HG02571 (cell line): ENCODE results near the gene PHEX.
"Not testable (repeated sequence)": the region's sequence is repeated elsewhere in the genome, so short reads cannot be mapped to it uniquely, and the experiment has no call there.

Experiments
- ATAC-seq: cut with Tn5 transposase; IDR thresholded peaks from one replicate; pipeline ENCODE4 v1.9.1; 2021; ENCODE audit warnings: mild to moderate bottlenecking, moderate library complexity; ENCODE audit not compliant: unreplicated experiment

Gene PHEX

DNA sequence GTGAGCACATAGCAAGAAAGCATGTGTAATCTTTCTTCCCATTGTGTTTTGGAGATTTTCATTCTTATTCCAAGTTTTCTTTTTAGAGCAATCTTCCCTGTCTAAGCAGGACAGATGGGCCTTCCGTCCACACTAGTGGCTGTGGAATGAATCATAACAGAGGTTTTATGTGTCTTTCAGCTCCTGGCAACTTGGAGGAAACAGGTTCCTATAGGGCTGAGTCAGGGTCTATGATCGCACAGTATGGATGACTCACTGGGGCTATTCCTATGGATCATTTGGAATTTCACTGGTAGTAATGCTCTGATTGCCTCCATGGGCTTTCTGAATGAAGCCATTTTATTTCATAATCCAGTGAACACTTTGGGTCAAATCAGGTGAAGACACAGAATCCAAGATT, 188.8 kb downstream of the PHEX start:
- no peak for ATAC-seq

DNA sequence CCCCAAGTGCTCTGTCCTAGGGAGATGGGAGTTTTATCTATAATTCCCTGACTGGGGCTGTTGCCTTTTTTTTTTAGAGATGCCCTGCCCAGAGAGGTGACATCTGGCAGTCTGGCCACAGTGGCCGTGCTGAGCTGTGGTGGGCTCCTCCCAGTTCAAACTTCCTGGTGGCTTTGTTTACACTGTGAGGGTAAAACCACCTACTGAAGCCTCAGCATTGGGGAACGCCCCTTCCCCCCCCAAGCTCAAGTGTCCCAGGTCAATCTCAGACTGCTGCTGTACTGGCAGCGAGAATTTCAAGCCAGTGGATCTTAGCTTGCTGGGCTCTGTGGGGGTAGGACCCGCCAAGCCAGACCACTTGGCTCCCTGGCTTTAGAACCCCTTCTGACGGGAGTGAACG, 202.3 kb downstream of the PHEX start:
- no peak for ATAC-seq

DNA sequence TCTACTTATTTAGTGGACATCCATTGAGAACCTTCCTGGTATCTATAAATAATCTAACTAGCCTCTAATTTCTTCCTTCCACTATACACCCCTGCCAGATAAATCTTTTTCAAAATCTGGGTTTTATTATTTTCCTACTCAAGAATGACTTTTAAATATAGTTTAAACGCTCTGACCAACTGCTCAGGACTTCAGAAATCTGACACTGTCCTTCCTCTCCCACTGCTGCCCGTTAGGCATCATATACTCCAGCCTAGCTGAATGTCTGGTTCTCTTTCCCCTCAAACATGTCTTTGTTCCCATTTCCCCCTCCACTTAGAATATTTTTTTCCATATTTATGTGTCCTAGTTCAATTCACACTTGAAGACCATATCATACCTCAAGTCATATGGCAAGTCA, 205.4 kb downstream of the PHEX start:
- ATAC-seq, result no peak

DNA sequence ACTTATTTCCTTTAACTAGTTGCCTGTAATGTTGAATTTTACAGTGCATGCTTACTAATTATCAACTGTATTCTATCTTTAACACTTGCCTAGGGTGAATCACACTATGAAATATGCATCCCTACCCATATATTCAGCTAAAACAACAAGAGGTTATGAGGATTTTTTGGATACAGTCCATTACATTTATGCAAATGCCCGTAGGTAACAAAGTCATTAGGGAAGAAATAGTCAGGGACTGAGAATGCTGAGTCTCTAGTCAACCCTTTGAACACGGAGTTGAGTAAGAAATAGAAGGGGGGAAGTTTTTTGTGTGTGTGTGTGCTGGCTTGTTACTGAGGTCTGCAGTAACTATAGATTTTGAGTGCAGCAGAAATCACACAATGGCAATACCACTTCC, 214.5 kb downstream of the PHEX start:
- ATAC-seq, result no peak

DNA sequence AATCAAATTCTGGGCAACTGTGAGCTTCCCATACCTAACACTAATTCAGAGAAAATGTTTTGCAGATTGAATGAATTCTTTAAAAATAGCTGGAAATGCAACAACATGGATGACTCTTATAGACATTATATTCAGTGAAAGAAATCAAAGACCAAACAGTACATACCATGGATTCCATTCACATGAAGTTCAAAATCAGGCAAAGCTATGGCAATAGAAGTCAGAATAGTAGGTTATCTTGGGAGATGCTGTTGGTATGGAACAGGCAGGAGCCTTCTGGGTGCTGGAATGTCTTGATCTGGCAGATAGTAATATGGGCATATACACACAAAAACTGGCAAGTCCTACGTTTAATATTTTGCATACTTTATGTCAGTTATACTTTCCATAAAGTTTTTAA, 215.0 kb downstream of the PHEX start:
- no peak for ATAC-seq

DNA sequence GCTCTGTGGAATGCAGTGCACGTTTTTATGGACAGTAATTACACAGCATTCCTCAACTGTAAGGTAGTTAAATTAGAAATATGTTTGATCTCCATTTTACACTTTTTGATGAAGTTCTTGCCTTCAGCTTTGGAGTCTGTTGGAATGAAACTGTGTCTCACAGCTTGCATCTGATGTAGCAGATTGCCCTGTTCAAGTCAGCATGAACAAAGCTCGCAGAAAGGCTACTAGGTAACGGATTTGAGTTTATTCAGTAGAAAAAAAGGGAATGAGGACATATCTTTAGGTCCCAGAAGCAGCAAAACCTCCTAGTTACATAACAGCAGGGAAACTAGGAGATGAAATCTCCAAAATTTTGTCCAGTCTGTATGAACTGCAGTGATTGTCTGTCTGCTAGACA, 216.3 kb downstream of the PHEX start:
- ATAC-seq, result no peak

DNA sequence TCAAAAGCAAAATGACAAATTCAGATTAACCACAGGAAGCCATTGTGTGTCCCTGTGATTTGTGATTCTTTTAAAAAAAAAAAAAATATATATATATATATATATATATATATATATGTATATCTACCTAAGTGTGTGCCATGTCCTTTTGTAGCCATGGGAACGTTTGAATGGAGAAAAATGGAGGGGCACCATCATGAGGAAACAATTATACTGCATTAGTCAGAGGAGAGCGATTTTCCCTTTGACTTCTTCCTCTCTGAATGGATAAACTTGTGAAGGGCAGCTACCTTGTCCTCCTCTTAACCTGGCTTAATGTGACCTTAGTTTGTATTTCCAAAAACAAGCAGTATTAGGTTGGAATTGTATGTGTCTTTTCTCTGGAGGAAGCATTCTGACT, 217.2 kb downstream of the PHEX start:
- ATAC-seq, result no peak

DNA sequence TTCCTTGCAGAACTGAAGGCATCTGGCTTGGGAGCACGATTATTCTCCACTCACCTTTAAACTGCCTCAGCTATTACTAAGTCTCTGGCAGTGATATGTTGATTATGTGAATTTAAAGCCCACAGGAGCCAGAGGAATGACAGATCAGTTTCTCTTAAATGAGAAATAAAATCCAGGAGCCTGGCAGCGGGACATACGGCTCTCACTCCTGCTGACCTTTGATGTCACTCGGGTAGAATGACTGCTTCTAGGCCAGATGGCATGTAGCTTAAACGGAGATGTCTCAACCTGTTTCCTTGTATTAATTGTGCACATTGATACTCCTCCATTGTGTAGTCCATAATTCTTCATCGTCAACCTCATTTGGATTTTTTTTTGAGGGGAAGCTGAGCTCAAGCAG, 236.6 kb downstream of the PHEX start:
- ATAC-seq, result no peak

DNA sequence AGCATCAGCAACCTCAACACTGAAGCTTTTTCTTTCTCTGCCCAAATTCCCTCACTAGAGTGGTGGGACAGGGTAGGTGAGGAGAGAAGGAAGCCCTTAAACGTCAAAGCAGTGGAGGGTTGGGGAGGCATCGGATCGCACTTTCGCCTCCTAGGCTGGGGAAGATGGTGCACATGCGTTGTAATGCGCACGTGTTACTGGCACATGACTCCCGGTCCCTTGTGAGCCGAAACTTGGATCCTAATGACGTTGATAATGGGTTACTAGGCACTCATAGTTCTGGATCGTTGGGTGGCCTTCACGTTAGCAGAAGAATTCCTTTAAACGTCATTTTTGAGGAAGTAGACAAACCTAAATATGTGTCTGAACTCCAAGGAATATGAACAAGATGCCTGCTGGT, 240.5 kb downstream of the PHEX start, which contains the start of gene CBLL2:
CBLL2 (plus strand) TSS at position 301 of the 400 bp plus-strand sequence; CDS start at position 380, 79 bp downstream.
- no peak for ATAC-seq

DNA sequence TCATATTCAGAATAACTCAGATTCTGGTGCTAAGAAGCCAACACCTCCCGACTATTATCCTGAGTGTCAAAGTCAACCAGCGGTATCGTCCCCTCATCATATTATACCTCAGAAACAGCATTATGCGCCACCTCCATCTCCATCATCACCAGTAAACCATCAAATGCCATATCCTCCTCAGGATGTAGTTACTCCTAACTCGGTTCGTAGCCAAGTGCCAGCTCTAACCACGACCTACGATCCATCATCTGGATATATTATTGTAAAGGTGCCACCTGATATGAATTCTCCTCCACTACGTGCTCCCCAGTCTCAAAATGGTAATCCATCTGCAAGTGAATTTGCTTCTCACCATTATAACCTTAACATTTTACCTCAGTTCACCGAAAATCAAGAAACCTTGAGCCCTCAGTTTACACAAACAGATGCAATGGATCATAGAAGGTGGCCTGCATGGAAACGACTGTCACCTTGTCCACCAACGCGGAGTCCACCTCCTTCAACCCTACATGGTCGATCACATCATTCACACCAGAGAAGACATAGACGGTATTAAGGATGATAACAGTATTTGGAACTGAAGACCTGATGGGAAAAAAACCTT, 241.7 kb downstream of the PHEX start:
- no peak for ATAC-seq

DNA sequence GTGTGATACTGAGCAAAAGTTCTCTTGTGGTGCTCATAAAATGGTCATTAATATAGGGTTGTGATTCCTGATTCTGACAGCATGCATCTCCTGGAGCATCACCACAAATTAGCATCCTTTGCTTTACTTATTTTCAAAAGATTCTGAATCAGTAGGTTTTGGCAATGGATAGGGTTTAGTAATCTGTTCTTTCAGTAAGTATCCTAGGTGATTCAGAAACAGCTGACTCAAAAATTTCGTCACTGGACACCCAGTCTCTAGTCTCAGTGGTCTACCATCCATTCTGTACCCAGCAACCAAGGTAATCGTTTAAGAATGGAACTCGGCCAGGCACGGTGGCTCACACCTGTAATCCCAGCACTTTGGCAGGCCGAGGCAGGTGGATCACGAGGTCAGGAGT, 244.7 kb downstream of the PHEX start:
- no peak for ATAC-seq

DNA sequence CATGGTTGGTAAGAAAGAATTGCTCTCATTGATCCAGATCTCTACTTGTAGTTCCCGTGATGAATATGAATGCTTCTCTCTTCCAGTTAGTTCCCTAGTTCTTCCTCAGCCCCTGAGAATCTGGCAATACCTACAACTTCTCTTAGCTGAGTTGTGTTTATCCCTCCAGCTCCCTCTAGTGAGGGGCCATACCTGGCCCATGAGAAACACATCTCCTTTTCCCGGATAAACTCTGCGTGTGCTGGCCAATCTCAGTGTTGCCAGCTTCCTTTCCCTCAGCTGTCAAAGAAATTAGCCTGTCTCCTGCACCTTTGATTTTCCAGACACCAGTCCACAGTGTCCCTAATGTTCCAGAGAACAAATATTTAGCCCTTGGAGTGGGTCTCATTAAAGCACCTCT, 246.2 kb downstream of the PHEX start:
- ATAC-seq, result no peak

DNA sequence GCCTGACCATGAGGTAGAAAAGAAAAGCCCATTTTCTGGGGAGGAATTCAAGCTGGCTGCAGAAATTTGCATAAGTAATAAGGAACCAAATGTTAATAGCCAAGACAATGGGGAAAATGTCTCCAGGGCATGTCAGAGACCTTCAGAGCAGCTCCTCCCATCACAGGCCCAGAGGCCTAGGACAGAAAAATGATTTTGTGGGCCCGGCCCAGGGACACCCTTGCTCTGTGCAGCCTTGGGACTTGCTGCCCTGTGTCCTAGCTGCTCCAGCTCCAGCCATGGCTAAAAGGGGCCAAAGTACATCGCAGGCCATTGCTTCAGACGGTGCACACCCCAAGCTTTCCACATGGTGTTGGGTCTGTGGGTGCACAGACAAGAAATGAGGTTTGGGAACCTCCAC, 257.1 kb downstream of the PHEX start:
- ATAC-seq, result not testable (repeated sequence)

DNA sequence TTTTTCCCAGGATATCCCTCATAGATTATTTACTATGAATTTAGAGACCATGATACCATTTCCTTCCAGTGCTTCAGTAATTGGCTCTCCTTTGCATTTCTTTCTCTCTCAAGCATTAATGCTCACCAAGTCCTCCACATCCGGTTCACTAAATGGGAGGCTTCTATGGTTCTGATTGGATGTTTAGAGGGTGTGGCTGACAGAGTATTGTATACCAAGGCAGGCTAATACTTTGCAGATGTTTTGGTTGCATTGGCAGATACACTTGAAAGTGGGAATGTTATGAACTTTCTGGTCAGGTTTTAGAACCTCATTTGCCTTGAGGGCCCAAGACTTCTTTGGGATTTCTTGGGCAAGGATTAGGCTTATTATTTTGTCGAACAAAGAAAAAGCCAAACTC, 264.7 kb downstream of the PHEX start:
- ATAC-seq, result no peak

DNA sequence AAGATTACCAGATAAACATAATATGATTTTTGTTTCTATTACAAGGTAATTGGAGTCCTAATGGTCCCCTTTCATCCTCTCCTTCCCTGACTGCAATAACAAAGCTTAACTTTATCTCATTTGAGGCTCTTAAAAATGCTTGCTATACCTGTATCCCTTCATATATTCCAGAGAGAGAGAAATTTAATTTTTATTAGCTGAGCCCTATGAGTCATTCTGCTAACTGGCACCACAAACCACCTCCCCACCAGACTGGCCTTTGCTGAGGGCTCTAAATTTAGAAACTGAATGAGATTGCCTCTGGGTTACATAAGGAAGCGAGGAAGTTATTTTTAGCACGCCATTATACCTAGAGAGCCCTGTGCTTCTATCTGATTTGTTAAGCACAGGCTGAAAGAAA, 268.0 kb downstream of the PHEX start:
- peak; percentile 78 for ATAC-seq
